Activated CD4-positive, alpha-beta memory T cell treated with anti-CD3 and anti-CD28 coated beads, Interleukin-2, amount 10 ng/mL, durations not matched to agents 7 days and 5 days (primary cell): ENCODE results near the gene SMYD1. TPM values are rescaled to one million over a fixed set of nuclear protein-coding genes. Genes with fewer than 3 reads are reported as not detected.
A peak's percentile ranks its signal among the peaks of the same experiment; 100 is the strongest.

Experiments used
- CTCF ChIA-PET: fragments of 350-600 bp; sonication (Branson Sonifier 250); formaldehyde crosslinking; loops from one replicate; lab custom pipeline; 2021; ENCODE audit warnings: antibody characterized with exemption, inconsistent platforms; lab: Charles Lee
- POLR2A ChIA-PET: fragments of 350-600 bp; sonication (Branson Sonifier 250); formaldehyde crosslinking; loops from one replicate; lab custom pipeline; 2021; ENCODE audit warnings: antibody characterized with exemption; lab: Charles Lee
- DNase-seq: peaks from one replicate; pipeline ENCODE4 v3.0.0-alpha.2; 2020
- H3K27ac Mint-ChIP-seq: one replicate; pipeline ENCODE4 v1.8.0; 2021; ENCODE audit warnings: mild to moderate bottlenecking, mixed read lengths
- H3K27me3 Mint-ChIP-seq: one replicate; pipeline ENCODE4 v1.8.0; 2021; ENCODE audit warnings: mixed read lengths
- H3K36me3 Mint-ChIP-seq: one replicate; pipeline ENCODE4 v1.8.0; 2021; ENCODE audit warnings: low read depth, mixed read lengths
- H3K4me1 Mint-ChIP-seq: one replicate; pipeline ENCODE4 v1.8.0; 2021; ENCODE audit warnings: mixed read lengths
- H3K4me3 Mint-ChIP-seq: one replicate; pipeline ENCODE4 v1.8.0; 2021; ENCODE audit warnings: mild to moderate bottlenecking, mixed read lengths
- H3K9me3 Mint-ChIP-seq: one replicate; pipeline ENCODE4 v1.8.0; 2021; ENCODE audit warnings: mixed read lengths
- total RNA-seq, 2 experiments: library from RNA; stranded (reverse); gene quantifications; one replicate each; pipeline ENCODE4 v1.2.3, GENCODE V29; 2021

SMYD1 gene
- total RNA-seq, 2 experiments from 2014 or later, result not detected

DNA sequence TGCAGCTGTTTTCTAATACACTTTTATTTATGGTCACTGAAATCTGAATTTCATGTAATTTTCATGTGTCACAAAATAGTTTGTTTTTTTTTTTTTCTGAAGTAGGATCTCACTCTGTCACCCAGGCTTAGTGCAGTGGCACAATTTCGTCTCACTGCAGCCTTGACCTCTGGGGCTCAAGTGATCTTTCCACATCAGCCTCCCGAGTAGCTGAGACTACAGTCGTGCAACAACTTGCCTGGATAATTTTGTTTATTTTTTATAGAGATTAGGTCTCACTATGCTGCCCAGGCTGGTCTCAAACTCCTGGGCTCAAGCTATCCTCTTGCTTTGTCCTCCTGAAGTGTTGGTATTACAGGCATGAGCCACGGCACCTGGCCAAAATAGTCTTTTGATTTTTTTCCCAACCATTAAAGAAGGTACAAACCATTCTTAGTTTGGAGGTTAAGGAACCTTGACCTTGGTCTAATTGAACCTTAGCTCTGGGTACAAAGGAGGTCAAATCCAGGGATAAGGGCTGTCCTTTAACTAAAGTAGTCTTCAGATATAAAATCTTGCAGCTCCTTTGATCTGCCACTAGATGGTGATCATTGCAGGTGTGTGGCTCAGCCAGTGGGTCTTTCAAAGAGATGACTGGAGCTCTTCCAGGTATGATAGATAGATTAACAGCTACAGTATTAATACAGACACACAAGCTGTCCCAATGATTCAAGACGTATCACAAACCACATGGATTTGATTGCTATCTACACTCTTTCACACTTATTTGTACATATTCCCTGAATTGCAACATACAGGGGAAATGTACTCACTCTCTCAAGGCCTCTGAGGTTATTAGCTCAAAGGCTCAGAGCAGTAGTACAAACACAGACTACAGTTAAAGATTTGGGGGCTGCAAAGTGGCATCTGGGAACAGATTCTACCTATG is 7.4 kb upstream of the SMYD1 start:
- no peak overlapping the region for H3K4me3 Mint-ChIP-seq
- POLR2A ChIA-PET, result interaction anchor here (2.0 kb wide), 1 partner anchor 43 kb away, joined by 6 read pairs; no protein-coding TSS in a partner anchor
- peaks cover under 1% of the 10 kb centered on the region for H3K36me3 Mint-ChIP-seq
- H3K4me1 Mint-ChIP-seq, result peaks cover 18% of the 10 kb centered on the region
- H3K9me3 Mint-ChIP-seq, result no peaks in the 10 kb centered on the region
- no peak overlapping the region for H3K27ac Mint-ChIP-seq
- CTCF ChIA-PET, result interaction anchor here (0.6 to 3.4 kb wide), 29 partner anchors 9 to 632 kb away, joined by 3 to 88 read pairs (median 4); partner anchors contain the start of genes RNU2-63P and RPIA
- no peaks in the 10 kb centered on the region for H3K27me3 Mint-ChIP-seq
- DNase-seq, result peak; percentile 25

DNA sequence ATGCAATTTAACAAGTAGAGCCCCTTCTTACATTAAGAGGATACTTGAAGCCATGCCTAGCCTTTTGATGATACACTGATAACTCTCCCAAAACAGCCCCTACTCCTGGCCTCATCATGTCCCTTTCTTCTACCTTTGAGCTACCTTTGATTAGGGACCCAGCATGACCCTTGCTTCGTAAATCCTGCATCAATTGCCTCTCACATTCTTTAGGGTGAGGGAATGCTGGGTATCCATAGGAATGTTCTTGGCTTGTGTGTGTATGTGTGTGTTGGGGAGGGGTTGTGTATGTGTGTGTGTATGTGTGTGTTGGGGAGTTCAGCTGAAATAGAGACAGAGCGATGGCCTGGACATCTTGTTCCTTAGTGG is 6.7 kb upstream of the SMYD1 start:
- no peak for DNase-seq
- POLR2A ChIA-PET, result interaction anchor here (0.6 to 2.0 kb wide), 2 partner anchors 44 to 118 kb away, joined by 3 to 6 read pairs; no protein-coding TSS in a partner anchor
- H3K36me3 Mint-ChIP-seq, result no peaks in the 10 kb centered on the region
- H3K9me3 Mint-ChIP-seq, result no peaks in the 10 kb centered on the region
- peaks cover 16% of the 10 kb centered on the region for H3K4me1 Mint-ChIP-seq
- no peak overlapping the region for H3K4me3 Mint-ChIP-seq
- H3K27me3 Mint-ChIP-seq, result no peaks in the 10 kb centered on the region
- CTCF ChIA-PET, result interaction anchor here (1.0 to 3.4 kb wide), 25 partner anchors 8 to 394 kb away, joined by 3 to 88 read pairs (median 4); partner anchors contain the start of gene RNU2-63P
- H3K27ac Mint-ChIP-seq, result no peak overlapping the region

GRCh38 chr2:88061295-88061694 is 6.3 kb upstream of the SMYD1 start:
- POLR2A ChIA-PET, result interaction anchor here (0.6 kb wide), 1 partner anchor 118 kb away, joined by 3 read pairs; no protein-coding TSS in a partner anchor
- Mint-ChIP-seq H3K4me3 (no peak overlapping the region), H3K9me3 (no peaks in the 10 kb centered on the region), H3K27ac (no peak overlapping the region), H3K4me1 (peaks cover 12% of the 10 kb centered on the region), H3K36me3 (no peaks in the 10 kb centered on the region), H3K27me3 (no peaks in the 10 kb centered on the region)
- no peak for DNase-seq
- CTCF ChIA-PET, result interaction anchor here (1.0 to 3.4 kb wide), 17 partner anchors 8 to 125 kb away, joined by 3 to 88 read pairs (median 4); partner anchors contain the start of gene RNU2-63P

GRCh38 chr2:88066543-88066942 is 1.1 kb upstream of the SMYD1 start:
- ChIA-PET POLR2A (no interaction called here), CTCF (no interaction called here)
- H3K4me1 Mint-ChIP-seq, result no peaks in the 10 kb centered on the region
- H3K27me3 Mint-ChIP-seq, result peaks cover 1% of the 10 kb centered on the region
- DNase-seq, result no peak
- H3K36me3 Mint-ChIP-seq, result no peaks in the 10 kb centered on the region
- H3K9me3 Mint-ChIP-seq, result no peaks in the 10 kb centered on the region
- no peak overlapping the region for H3K4me3 Mint-ChIP-seq
- H3K27ac Mint-ChIP-seq, result no peak overlapping the region

- Mint-ChIP-seq H3K27me3 (peaks cover 3% of the 10 kb centered on the region), H3K4me3 (no peak overlapping the region), H3K27ac (no peak overlapping the region), H3K36me3 (no peaks in the 10 kb centered on the region), H3K9me3 (no peaks in the 10 kb centered on the region), H3K4me1 (no peaks in the 10 kb centered on the region)
- no peak for DNase-seq
- CTCF ChIA-PET, result no interaction called here
- POLR2A ChIA-PET, result no interaction called here
These were observed 436 bp upstream of the SMYD1 start for GRCh38 chr2:88067189-88067588.

DNA sequence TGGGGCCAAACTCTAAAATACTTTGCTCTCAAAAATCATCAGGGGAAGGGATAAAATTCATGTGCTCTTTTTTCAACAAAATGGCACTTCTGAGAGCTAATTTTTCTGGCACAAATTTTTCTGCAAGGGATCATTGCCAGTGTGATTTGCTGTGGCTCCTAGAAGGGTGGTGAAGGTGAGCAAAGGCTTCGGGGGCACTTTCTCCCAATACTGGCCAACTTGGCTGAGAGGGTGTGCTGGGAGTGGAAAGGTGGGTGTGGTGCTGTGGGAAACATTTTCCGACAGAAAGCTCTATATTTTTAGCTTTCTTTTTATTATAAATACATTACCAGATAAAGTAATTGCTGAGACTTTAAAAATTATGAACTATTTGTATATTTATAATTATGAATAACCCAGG is 419 bp downstream of the SMYD1 start:
- H3K27ac Mint-ChIP-seq, result no peak overlapping the region
- H3K36me3 Mint-ChIP-seq, result no peaks in the 10 kb centered on the region
- H3K4me3 Mint-ChIP-seq, result no peak overlapping the region
- peaks cover 3% of the 10 kb centered on the region for H3K27me3 Mint-ChIP-seq
- no peaks in the 10 kb centered on the region for H3K9me3 Mint-ChIP-seq
- H3K4me1 Mint-ChIP-seq, result no peaks in the 10 kb centered on the region
- no peak for DNase-seq
- ChIA-PET CTCF (interaction anchor here (2.3 kb wide), 1 partner anchor 8 kb away, joined by 13 read pairs; no protein-coding TSS in a partner anchor), POLR2A (no interaction called here)

- DNase-seq, result no peak
- Mint-ChIP-seq H3K4me3 (no peak overlapping the region), H3K9me3 (no peaks in the 10 kb centered on the region), H3K27me3 (peaks cover 5% of the 10 kb centered on the region), H3K27ac (no peak overlapping the region), H3K4me1 (no peaks in the 10 kb centered on the region), H3K36me3 (no peaks in the 10 kb centered on the region)
- CTCF ChIA-PET, result interaction anchor here (2.3 kb wide), 1 partner anchor 9 kb away, joined by 13 read pairs; no protein-coding TSS in a partner anchor
- POLR2A ChIA-PET, result no interaction called here
These were observed 1.5 kb downstream of the SMYD1 start for GRCh38 chr2:88069117-88069516.

GRCh38 chr2:88070055-88070454 is 2.4 kb downstream of the SMYD1 start:
- no peaks in the 10 kb centered on the region for H3K4me1 Mint-ChIP-seq
- peaks cover 7% of the 10 kb centered on the region for H3K27me3 Mint-ChIP-seq
- no peaks in the 10 kb centered on the region for H3K36me3 Mint-ChIP-seq
- ChIA-PET POLR2A (no interaction called here), CTCF (interaction anchor here (2.3 kb wide), 1 partner anchor 10 kb away, joined by 13 read pairs; no protein-coding TSS in a partner anchor)
- no peaks in the 10 kb centered on the region for H3K9me3 Mint-ChIP-seq
- no peak for DNase-seq
- H3K4me3 Mint-ChIP-seq, result no peak overlapping the region
- no peak overlapping the region for H3K27ac Mint-ChIP-seq

GRCh38 chr2:88071365-88071764 is 3.7 kb downstream of the SMYD1 start:
- peaks cover 10% of the 10 kb centered on the region for H3K27me3 Mint-ChIP-seq

GRCh38 chr2:88074150-88074549 is 6.5 kb downstream of the SMYD1 start:
- CTCF ChIA-PET, result interaction anchor here (1.0 kb wide), 1 partner anchor 14 kb away, joined by 4 read pairs; no protein-coding TSS in a partner anchor
- POLR2A ChIA-PET, result no interaction called here
- Mint-ChIP-seq H3K9me3 (no peaks in the 10 kb centered on the region), H3K36me3 (no peaks in the 10 kb centered on the region), H3K27ac (no peak overlapping the region), H3K4me3 (no peak overlapping the region), H3K27me3 (peaks cover 10% of the 10 kb centered on the region), H3K4me1 (no peaks in the 10 kb centered on the region)
- no peak for DNase-seq

More at GRCh38 chr2:88071365-88071764, 3.7 kb downstream of the SMYD1 start:
- DNase-seq, result no peak
- ChIA-PET CTCF (no interaction called here), POLR2A (no interaction called here)
- no peak overlapping the region for H3K27ac Mint-ChIP-seq
- H3K4me3 Mint-ChIP-seq, result no peak overlapping the region
- H3K4me1 Mint-ChIP-seq, result no peaks in the 10 kb centered on the region
- no peaks in the 10 kb centered on the region for H3K9me3 Mint-ChIP-seq
- no peaks in the 10 kb centered on the region for H3K36me3 Mint-ChIP-seq

GRCh38 chr2:88074854-88075292 is 7.2 kb downstream of the SMYD1 start:
- Mint-ChIP-seq H3K27ac (no peak overlapping the region), H3K36me3 (no peaks in the 10 kb centered on the region), H3K4me1 (no peaks in the 10 kb centered on the region), H3K4me3 (no peak overlapping the region), H3K27me3 (peaks cover 10% of the 10 kb centered on the region), H3K9me3 (no peaks in the 10 kb centered on the region)
- no peak for DNase-seq
- POLR2A ChIA-PET, result no interaction called here
- CTCF ChIA-PET, result interaction anchor here (1.0 kb wide), 1 partner anchor 14 kb away, joined by 4 read pairs; no protein-coding TSS in a partner anchor

- DNase-seq, result no peak
- POLR2A ChIA-PET, result no interaction called here
- Mint-ChIP-seq H3K36me3 (no peaks in the 10 kb centered on the region), H3K27ac (no peak overlapping the region), H3K9me3 (no peaks in the 10 kb centered on the region), H3K4me1 (no peaks in the 10 kb centered on the region), H3K27me3 (peaks cover 7% of the 10 kb centered on the region), H3K4me3 (no peak overlapping the region)
- CTCF ChIA-PET, result no interaction called here
These were observed 9.5 kb downstream of the SMYD1 start for GRCh38 chr2:88077080-88077479.

- H3K9me3 Mint-ChIP-seq, result no peaks in the 10 kb centered on the region
- H3K4me1 Mint-ChIP-seq, result no peaks in the 10 kb centered on the region
- H3K27ac Mint-ChIP-seq, result no peak overlapping the region
- ChIA-PET POLR2A (no interaction called here), CTCF (interaction anchor here (0.6 kb wide), 1 partner anchor 34 kb away, joined by 4 read pairs; no protein-coding TSS in a partner anchor)
- no peak overlapping the region for H3K4me3 Mint-ChIP-seq
- H3K27me3 Mint-ChIP-seq, result peaks cover 7% of the 10 kb centered on the region
- H3K36me3 Mint-ChIP-seq, result no peaks in the 10 kb centered on the region
- no peak for DNase-seq
These were observed 11.1 kb downstream of the SMYD1 start for GRCh38 chr2:88078643-88079172.
